Mucosa of descending colon (tissue), 3 donors: Measurements from ENCODE around the gene SMIM32. TPM values are rescaled to one million over a fixed set of nuclear protein-coding genes. Genes with fewer than 3 reads are reported as not detected.

Experiments used
- ATAC-seq: fragments of 200-7000 bp; cut with Tn5 transposase; one replicate; pipeline ENCODE4 v1.9.1; 2020; ENCODE audit warnings: mild to moderate bottlenecking, moderate library complexity
- DNase-seq, 3 donors: peaks; one replicate each; pipeline ENCODE4 v3.0.0-alpha.2; 2020
- H3K36me3 ChIP-seq: fragments of 200-600 bp; one replicate; pipeline ENCODE4 v1.8.0; 2021; ENCODE audit warnings: low read depth, mild to moderate bottlenecking
- H3K4me1 ChIP-seq: fragments of 200-600 bp; one replicate; pipeline ENCODE4 v1.8.0; 2021; ENCODE audit warnings: low read depth, mild to moderate bottlenecking
- H3K4me3 ChIP-seq: fragments of 200-600 bp; one replicate; pipeline ENCODE4 v1.8.0; 2021; ENCODE audit warnings: mild to moderate bottlenecking
- H3K9me3 ChIP-seq: fragments of 200-600 bp; one replicate; pipeline ENCODE4 v1.8.0; 2021; ENCODE audit warnings: mild to moderate bottlenecking
- intact Hi-C, 2 donors: fragments of 100-400 bp; cut with DNase I in 1 of 2; cut with micrococcal nuclease in 1 of 2; formaldehyde crosslinking; loops; one replicate each; pipeline versions ENCODE4 v1.11.0 to v1.11.1; 2022; cut with DNase I, micrococcal nuclease
- total RNA-seq, 3 donors: library from RNA; stranded (reverse); fragmentation: NEBNext Ultra II Directional in 2 of 3; extraction: Animal tissue kit (Norgen Biotek cat#: 25700) in 2 of 3; gene quantifications; one replicate each; pipeline versions ENCODE4 v1.2.1 to v1.2.4, GENCODE V29; 2021 to 2023
- TF ChIP-seq, protein P1 (sequence below): fragments of 200-600 bp; IDR thresholded peaks from one replicate; pipeline ENCODE4 v1.8.0; 2022; ENCODE audit warnings: antibody characterized with exemption, mild to moderate bottlenecking
- donor health status: DM: no; HTN: no; CAD: no; lungs with moderate emphysema.
- donor health status: DM: no; HTN: no; CAD: no.
- donor health status: DM: no; HTN: yes; CAD: no.

The SMIM32 gene
- total RNA-seq, 3 donors from 2014 or later: 1.3 to 14.4 (median 7.9) TPM

DNA sequence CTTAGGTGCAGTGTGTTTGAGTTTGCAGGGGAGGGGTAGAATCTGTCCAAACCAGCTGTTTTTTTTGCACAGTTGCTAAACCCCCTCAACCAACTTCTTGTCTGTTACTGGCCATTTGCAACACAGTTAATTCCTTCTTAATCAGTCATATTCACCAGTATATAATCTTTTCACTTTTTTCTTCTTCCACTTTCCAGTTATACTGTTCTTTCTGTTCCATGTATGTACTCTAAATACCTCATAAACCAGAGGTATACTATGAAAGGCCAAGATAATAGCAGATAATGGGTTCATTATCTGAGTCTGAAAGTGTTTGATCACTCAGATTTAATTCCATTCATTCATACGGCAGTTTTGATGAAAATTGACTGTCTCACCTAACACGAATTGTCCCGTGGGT, 49.2 kb downstream of the SMIM32 start:
- intact Hi-C loops: no loop called here
- Histone ChIP-seq H3K36me3 (no peaks in the 10 kb centered on the region), H3K4me1 (peaks cover 4% of the 10 kb centered on the region), H3K4me3 (no peak overlapping the region), H3K9me3 (no peaks in the 10 kb centered on the region)
- TF ChIP-seq, protein P1, sequence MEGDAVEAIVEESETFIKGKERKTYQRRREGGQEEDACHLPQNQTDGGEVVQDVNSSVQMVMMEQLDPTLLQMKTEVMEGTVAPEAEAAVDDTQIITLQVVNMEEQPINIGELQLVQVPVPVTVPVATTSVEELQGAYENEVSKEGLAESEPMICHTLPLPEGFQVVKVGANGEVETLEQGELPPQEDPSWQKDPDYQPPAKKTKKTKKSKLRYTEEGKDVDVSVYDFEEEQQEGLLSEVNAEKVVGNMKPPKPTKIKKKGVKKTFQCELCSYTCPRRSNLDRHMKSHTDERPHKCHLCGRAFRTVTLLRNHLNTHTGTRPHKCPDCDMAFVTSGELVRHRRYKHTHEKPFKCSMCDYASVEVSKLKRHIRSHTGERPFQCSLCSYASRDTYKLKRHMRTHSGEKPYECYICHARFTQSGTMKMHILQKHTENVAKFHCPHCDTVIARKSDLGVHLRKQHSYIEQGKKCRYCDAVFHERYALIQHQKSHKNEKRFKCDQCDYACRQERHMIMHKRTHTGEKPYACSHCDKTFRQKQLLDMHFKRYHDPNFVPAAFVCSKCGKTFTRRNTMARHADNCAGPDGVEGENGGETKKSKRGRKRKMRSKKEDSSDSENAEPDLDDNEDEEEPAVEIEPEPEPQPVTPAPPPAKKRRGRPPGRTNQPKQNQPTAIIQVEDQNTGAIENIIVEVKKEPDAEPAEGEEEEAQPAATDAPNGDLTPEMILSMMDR: no peak
- DNase-seq (no peak), ATAC-seq (no peak)

- H3K4me1 ChIP-seq: peaks cover 4% of the 10 kb centered on the region
- intact Hi-C loops: no loop called here
- ATAC-seq (peak; percentile 18), DNase-seq (no peak)
- TF ChIP-seq, protein P1: no peak
- no peak overlapping the region for H3K4me3 ChIP-seq
- no peaks in the 10 kb centered on the region for H3K36me3 ChIP-seq
- no peaks in the 10 kb centered on the region for H3K9me3 ChIP-seq
These were observed 49.6 kb downstream of the SMIM32 start for GRCh38 chr5:136143312-136143711.

- intact Hi-C loops: no loop called here
- ATAC-seq: no peak
- H3K9me3 ChIP-seq: no peaks in the 10 kb centered on the region
- H3K4me1 ChIP-seq: peaks cover 4% of the 10 kb centered on the region
- no peak overlapping the region for H3K4me3 ChIP-seq
- TF ChIP-seq, protein P1: no peak
- DNase-seq: no peak
- no peaks in the 10 kb centered on the region for H3K36me3 ChIP-seq
These were observed 51.4 kb downstream of the SMIM32 start for GRCh38 chr5:136141561-136141960.

Other genes starting within 250 kb of the SMIM32 start
- gene LECT2, start 238.2 kb downstream of the SMIM32 start, total RNA-seq: not detected
- 10 to 100 TPM; 26.8 to 77.1 (median 47.0) TPM for gene TGFBI, start 164.2 kb downstream of the SMIM32 start, total RNA-seq
- 10 to 100 TPM; 39.7 to 79.8 (median 42.0) TPM for gene SMAD5, start 60.3 kb downstream of the SMIM32 start, total RNA-seq
- under 1 TPM in 1 of 3 donors, not detected in 2; 0.16 TPM for gene TRPC7, start 172.4 kb upstream of the SMIM32 start, total RNA-seq